WTC11 (cell line): ENCODE results near the gene TMEM108. TPM values are rescaled to one million over a fixed set of nuclear protein-coding genes. Genes with fewer than 3 reads are reported as not detected.

Experiments
- ATAC-seq: fragments of 200-7000 bp; cut with Tn5 transposase; 2 replicates; pipeline ENCODE4 v1.10.0; 2021; ENCODE audit warnings: mild to moderate bottlenecking, moderate library complexity
- CTCF ChIA-PET: fragments of 300-600 bp; sonication (Branson Sonifier 250); formaldehyde crosslinking; loops from one replicate; lab custom pipeline; 2021; ENCODE audit warnings: antibody characterized with exemption; lab: Charles Lee
- POLR2A ChIA-PET: fragments of 350-600 bp; sonication (Branson Sonifier 250); formaldehyde crosslinking; loops from one replicate; lab custom pipeline; 2021; ENCODE audit warnings: antibody characterized with exemption; lab: Charles Lee
- DNase-seq: peaks from one replicate; pipeline ENCODE4 v3.0.0; 2021; ENCODE audit warnings: low spot score
- H3K27ac Mint-ChIP-seq: 2 replicates; pipeline ENCODE4 v1.8.0; 2021; ENCODE audit warnings: mixed read lengths
- H3K27me3 Mint-ChIP-seq: 2 replicates; pipeline ENCODE4 v1.8.0; 2021; ENCODE audit warnings: low read depth, mild to moderate bottlenecking, moderate library complexity, mixed read lengths
- H3K36me3 Mint-ChIP-seq: 2 replicates; pipeline ENCODE4 v1.8.0; 2021; ENCODE audit warnings: mixed read lengths
- H3K4me1 Mint-ChIP-seq: 2 replicates; pipeline ENCODE4 v1.8.0; 2022; ENCODE audit warnings: mixed read lengths
- H3K4me3 Mint-ChIP-seq: 2 replicates; pipeline ENCODE4 v1.8.0; 2021; ENCODE audit warnings: mild to moderate bottlenecking, moderate library complexity, mixed read lengths
- H3K9me3 Mint-ChIP-seq: 2 replicates; pipeline ENCODE4 v1.8.0; 2021; ENCODE audit warnings: mixed read lengths
- EMX1 ChIP-seq: fragments of 250-450 bp; sonication (Bioruptor Pico); IDR thresholded peaks from 2 replicates; pipeline ENCODE4 v1.8.0; 2021; ENCODE audit warnings: mild to moderate bottlenecking
- JAZF1 ChIP-seq: fragments of 250-450 bp; sonication (Bioruptor Pico); IDR thresholded peaks from 2 replicates; pipeline ENCODE4 v1.9.0; 2021; ENCODE audit warnings: moderate library complexity, mild to moderate bottlenecking, inconsistent platforms
- NR1H2 ChIP-seq: sonication (generic); formaldehyde crosslinking; IDR thresholded peaks from 2 replicates; pipeline ENCODE4 v1.9.0; 2021; ENCODE audit warnings: mild to moderate bottlenecking, moderate library complexity, missing genetic modification reagents
- NR2C2 ChIP-seq: sonication (generic); formaldehyde crosslinking; IDR thresholded peaks from 2 replicates; pipeline ENCODE4 v1.8.0; 2022; ENCODE audit warnings: mild to moderate bottlenecking, missing genetic modification reagents
- ZNF317 ChIP-seq: sonication (generic); formaldehyde crosslinking; IDR thresholded peaks from 2 replicates; pipeline ENCODE4 v1.8.1; 2023; ENCODE audit warnings: low read depth, mild to moderate bottlenecking, moderate library complexity, missing genetic modification reagents, borderline replicate concordance
- total RNA-seq: library from RNA; stranded (reverse); gene quantifications from 3 replicates; pipeline ENCODE4 v1.2.3, GENCODE V29; 2021
- TF ChIP-seq, protein P1 (sequence below): fragments of 250-450 bp; sonication (Bioruptor Pico); IDR thresholded peaks from 2 replicates; pipeline ENCODE4 v1.9.0; 2021; ENCODE audit warnings: mild to moderate bottlenecking, borderline replicate concordance
- TF ChIP-seq, protein P2 (sequence below): sonication (generic); formaldehyde crosslinking; IDR thresholded peaks from 2 replicates; pipeline ENCODE4 v1.8.0; 2022; ENCODE audit warnings: mild to moderate bottlenecking, missing genetic modification reagents
- TF ChIP-seq, protein P3 (sequence below): sonication (generic); formaldehyde crosslinking; conservative IDR thresholded peaks from 2 replicates; pipeline ENCODE4 v1.8.1; 2023; ENCODE audit warnings: mild to moderate bottlenecking, low read depth, missing genetic modification reagents, moderate library complexity
- TF ChIP-seq, protein P4 (sequence below): sonication (generic); formaldehyde crosslinking; IDR thresholded peaks from 2 replicates; pipeline ENCODE4 v1.8.1; 2023; ENCODE audit warnings: mild to moderate bottlenecking, missing genetic modification reagents
- TF ChIP-seq, protein P5 (sequence below): sonication (generic); formaldehyde crosslinking; IDR thresholded peaks from 2 replicates; pipeline ENCODE4 v1.8.1; 2023; ENCODE audit warnings: mild to moderate bottlenecking, missing genetic modification reagents, moderate library complexity
- TF ChIP-seq, protein P6 (sequence below): sonication (generic); formaldehyde crosslinking; IDR thresholded peaks from 2 replicates; pipeline ENCODE4 v1.8.1; 2023; ENCODE audit warnings: mild to moderate bottlenecking, missing genetic modification reagents, borderline replicate concordance
- TF ChIP-seq, protein P7 (sequence below): sonication (generic); formaldehyde crosslinking; IDR thresholded peaks from 2 replicates; pipeline ENCODE4 v1.8.0; 2023; ENCODE audit warnings: mild to moderate bottlenecking, missing genetic modification reagents
- TF ChIP-seq, protein P8 (sequence below): sonication (generic); formaldehyde crosslinking; IDR thresholded peaks from 2 replicates; pipeline ENCODE4 v1.8.1; 2022; ENCODE audit warnings: mild to moderate bottlenecking, moderate library complexity, missing genetic modification reagents

The TMEM108 gene
- total RNA-seq, 1 experiment from 2014 or later: 14.7 TPM

DNA sequence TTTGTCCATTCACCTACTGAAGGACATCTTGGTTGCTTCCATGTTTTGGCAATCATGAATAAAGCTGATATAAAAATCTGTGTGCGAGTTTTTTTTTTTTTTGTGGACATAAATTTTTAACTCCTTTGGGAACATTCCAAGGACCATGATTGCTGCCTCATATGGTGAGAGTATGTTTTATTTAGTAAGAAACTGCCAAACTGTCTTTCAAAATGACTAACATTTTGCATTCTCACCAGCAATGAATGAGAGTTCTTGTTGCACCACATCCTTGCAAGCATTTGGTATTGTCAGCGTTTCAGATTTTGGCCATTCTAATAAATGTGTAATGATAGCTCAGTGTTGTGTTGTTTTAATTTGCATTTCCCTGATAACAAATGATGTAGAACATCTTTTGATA, 12.7 kb downstream of the TMEM108 start (continued):
- TF ChIP-seq, protein P1, sequence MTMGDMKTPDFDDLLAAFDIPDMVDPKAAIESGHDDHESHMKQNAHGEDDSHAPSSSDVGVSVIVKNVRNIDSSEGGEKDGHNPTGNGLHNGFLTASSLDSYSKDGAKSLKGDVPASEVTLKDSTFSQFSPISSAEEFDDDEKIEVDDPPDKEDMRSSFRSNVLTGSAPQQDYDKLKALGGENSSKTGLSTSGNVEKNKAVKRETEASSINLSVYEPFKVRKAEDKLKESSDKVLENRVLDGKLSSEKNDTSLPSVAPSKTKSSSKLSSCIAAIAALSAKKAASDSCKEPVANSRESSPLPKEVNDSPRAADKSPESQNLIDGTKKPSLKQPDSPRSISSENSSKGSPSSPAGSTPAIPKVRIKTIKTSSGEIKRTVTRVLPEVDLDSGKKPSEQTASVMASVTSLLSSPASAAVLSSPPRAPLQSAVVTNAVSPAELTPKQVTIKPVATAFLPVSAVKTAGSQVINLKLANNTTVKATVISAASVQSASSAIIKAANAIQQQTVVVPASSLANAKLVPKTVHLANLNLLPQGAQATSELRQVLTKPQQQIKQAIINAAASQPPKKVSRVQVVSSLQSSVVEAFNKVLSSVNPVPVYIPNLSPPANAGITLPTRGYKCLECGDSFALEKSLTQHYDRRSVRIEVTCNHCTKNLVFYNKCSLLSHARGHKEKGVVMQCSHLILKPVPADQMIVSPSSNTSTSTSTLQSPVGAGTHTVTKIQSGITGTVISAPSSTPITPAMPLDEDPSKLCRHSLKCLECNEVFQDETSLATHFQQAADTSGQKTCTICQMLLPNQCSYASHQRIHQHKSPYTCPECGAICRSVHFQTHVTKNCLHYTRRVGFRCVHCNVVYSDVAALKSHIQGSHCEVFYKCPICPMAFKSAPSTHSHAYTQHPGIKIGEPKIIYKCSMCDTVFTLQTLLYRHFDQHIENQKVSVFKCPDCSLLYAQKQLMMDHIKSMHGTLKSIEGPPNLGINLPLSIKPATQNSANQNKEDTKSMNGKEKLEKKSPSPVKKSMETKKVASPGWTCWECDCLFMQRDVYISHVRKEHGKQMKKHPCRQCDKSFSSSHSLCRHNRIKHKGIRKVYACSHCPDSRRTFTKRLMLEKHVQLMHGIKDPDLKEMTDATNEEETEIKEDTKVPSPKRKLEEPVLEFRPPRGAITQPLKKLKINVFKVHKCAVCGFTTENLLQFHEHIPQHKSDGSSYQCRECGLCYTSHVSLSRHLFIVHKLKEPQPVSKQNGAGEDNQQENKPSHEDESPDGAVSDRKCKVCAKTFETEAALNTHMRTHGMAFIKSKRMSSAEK: no peak
- TF ChIP-seq NR2C2 (CRISPR knock-in tag) (no peak), JAZF1 (CRISPR knock-in tag) (no peak)

DNA sequence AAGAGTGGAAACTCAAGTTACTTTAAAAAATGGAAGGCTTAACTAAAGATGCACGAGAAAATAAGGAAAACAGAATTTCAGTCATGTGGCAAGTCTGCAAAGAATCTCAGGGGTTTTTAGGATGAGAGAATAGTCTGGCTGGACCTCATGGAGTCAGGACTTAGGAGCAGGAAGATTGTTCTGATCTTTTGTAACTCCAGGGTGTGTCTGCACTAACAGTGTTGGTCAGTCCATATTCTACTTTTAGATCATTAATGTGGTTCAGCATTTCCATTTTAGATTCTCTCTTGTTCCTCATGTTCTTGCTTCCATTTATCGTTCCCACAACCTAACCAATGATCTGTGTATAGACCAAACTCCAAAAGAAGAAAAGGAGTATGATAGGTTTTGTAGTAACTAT, 15.3 kb downstream of the TMEM108 start:
- ChIA-PET POLR2A (no interaction called here), CTCF (interaction anchor here (1.9 kb wide), 1 partner anchor 12 kb away, joined by 5 read pairs; no protein-coding TSS in a partner anchor)
- DNase-seq (no peak), ATAC-seq (no peak)
- no peak overlapping the region for H3K4me3 Mint-ChIP-seq
- TF ChIP-seq, protein P2, sequence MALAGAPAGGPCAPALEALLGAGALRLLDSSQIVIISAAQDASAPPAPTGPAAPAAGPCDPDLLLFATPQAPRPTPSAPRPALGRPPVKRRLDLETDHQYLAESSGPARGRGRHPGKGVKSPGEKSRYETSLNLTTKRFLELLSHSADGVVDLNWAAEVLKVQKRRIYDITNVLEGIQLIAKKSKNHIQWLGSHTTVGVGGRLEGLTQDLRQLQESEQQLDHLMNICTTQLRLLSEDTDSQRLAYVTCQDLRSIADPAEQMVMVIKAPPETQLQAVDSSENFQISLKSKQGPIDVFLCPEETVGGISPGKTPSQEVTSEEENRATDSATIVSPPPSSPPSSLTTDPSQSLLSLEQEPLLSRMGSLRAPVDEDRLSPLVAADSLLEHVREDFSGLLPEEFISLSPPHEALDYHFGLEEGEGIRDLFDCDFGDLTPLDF (CRISPR knock-in tag): no peak
- TF ChIP-seq, protein P3, sequence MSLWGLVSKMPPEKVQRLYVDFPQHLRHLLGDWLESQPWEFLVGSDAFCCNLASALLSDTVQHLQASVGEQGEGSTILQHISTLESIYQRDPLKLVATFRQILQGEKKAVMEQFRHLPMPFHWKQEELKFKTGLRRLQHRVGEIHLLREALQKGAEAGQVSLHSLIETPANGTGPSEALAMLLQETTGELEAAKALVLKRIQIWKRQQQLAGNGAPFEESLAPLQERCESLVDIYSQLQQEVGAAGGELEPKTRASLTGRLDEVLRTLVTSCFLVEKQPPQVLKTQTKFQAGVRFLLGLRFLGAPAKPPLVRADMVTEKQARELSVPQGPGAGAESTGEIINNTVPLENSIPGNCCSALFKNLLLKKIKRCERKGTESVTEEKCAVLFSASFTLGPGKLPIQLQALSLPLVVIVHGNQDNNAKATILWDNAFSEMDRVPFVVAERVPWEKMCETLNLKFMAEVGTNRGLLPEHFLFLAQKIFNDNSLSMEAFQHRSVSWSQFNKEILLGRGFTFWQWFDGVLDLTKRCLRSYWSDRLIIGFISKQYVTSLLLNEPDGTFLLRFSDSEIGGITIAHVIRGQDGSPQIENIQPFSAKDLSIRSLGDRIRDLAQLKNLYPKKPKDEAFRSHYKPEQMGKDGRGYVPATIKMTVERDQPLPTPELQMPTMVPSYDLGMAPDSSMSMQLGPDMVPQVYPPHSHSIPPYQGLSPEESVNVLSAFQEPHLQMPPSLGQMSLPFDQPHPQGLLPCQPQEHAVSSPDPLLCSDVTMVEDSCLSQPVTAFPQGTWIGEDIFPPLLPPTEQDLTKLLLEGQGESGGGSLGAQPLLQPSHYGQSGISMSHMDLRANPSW (CRISPR knock-in tag): no peak
- TF ChIP-seq, protein P4, sequence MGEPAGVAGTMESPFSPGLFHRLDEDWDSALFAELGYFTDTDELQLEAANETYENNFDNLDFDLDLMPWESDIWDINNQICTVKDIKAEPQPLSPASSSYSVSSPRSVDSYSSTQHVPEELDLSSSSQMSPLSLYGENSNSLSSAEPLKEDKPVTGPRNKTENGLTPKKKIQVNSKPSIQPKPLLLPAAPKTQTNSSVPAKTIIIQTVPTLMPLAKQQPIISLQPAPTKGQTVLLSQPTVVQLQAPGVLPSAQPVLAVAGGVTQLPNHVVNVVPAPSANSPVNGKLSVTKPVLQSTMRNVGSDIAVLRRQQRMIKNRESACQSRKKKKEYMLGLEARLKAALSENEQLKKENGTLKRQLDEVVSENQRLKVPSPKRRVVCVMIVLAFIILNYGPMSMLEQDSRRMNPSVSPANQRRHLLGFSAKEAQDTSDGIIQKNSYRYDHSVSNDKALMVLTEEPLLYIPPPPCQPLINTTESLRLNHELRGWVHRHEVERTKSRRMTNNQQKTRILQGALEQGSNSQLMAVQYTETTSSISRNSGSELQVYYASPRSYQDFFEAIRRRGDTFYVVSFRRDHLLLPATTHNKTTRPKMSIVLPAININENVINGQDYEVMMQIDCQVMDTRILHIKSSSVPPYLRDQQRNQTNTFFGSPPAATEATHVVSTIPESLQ (CRISPR knock-in tag): no peak
- TF ChIP-seq, protein P5, sequence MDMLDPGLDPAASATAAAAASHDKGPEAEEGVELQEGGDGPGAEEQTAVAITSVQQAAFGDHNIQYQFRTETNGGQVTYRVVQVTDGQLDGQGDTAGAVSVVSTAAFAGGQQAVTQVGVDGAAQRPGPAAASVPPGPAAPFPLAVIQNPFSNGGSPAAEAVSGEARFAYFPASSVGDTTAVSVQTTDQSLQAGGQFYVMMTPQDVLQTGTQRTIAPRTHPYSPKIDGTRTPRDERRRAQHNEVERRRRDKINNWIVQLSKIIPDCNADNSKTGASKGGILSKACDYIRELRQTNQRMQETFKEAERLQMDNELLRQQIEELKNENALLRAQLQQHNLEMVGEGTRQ (CRISPR knock-in tag): no peak
- TF ChIP-seq EMX1: no peak
- no peaks in the 10 kb centered on the region for H3K9me3 Mint-ChIP-seq
- H3K27ac Mint-ChIP-seq: no peak overlapping the region
- peaks cover 49% of the 10 kb centered on the region for H3K4me1 Mint-ChIP-seq
- no peaks in the 10 kb centered on the region for H3K27me3 Mint-ChIP-seq
- no peaks in the 10 kb centered on the region for H3K36me3 Mint-ChIP-seq

DNA sequence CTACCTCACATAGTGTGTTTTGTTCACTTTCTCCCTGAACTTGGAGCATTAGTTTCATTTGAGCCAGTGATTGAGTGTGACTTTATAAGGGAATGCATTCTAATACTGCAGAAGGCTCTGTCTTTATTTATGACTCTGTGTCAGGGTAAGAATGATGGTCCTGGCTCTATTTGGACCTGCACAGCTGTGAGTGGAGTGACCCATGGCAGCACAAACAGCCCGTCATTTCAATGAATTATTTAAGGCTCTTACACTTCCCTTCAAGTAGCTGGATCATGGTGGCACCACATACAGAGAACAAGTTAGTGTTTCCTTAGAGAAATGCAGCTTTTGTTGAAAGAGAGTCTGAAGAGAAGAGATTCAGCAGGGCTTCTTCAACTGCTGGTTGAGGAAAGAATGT, 16.4 kb downstream of the TMEM108 start:
- Mint-ChIP-seq H3K36me3 (no peaks in the 10 kb centered on the region), H3K27me3 (no peaks in the 10 kb centered on the region), H3K9me3 (no peaks in the 10 kb centered on the region), H3K27ac (peak overlapping the region; percentile 17; the same call in 1 of the 2 replicates), H3K4me1 (peaks cover 57% of the 10 kb centered on the region), H3K4me3 (no peak overlapping the region)
- CTCF ChIA-PET: interaction anchor here (1.9 kb wide), 1 partner anchor 13 kb away, joined by 5 read pairs; no protein-coding TSS in a partner anchor
- DNase-seq (no peak), ATAC-seq (no peak)
- POLR2A ChIA-PET: no interaction called here
- TF ChIP-seq NR1H2 (CRISPR knock-in tag): no peak
- TF ChIP-seq, protein P6, sequence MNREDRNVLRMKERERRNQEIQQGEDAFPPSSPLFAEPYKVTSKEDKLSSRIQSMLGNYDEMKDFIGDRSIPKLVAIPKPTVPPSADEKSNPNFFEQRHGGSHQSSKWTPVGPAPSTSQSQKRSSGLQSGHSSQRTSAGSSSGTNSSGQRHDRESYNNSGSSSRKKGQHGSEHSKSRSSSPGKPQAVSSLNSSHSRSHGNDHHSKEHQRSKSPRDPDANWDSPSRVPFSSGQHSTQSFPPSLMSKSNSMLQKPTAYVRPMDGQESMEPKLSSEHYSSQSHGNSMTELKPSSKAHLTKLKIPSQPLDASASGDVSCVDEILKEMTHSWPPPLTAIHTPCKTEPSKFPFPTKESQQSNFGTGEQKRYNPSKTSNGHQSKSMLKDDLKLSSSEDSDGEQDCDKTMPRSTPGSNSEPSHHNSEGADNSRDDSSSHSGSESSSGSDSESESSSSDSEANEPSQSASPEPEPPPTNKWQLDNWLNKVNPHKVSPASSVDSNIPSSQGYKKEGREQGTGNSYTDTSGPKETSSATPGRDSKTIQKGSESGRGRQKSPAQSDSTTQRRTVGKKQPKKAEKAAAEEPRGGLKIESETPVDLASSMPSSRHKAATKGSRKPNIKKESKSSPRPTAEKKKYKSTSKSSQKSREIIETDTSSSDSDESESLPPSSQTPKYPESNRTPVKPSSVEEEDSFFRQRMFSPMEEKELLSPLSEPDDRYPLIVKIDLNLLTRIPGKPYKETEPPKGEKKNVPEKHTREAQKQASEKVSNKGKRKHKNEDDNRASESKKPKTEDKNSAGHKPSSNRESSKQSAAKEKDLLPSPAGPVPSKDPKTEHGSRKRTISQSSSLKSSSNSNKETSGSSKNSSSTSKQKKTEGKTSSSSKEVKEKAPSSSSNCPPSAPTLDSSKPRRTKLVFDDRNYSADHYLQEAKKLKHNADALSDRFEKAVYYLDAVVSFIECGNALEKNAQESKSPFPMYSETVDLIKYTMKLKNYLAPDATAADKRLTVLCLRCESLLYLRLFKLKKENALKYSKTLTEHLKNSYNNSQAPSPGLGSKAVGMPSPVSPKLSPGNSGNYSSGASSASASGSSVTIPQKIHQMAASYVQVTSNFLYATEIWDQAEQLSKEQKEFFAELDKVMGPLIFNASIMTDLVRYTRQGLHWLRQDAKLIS: no peak
- TF ChIP-seq, protein P7, sequence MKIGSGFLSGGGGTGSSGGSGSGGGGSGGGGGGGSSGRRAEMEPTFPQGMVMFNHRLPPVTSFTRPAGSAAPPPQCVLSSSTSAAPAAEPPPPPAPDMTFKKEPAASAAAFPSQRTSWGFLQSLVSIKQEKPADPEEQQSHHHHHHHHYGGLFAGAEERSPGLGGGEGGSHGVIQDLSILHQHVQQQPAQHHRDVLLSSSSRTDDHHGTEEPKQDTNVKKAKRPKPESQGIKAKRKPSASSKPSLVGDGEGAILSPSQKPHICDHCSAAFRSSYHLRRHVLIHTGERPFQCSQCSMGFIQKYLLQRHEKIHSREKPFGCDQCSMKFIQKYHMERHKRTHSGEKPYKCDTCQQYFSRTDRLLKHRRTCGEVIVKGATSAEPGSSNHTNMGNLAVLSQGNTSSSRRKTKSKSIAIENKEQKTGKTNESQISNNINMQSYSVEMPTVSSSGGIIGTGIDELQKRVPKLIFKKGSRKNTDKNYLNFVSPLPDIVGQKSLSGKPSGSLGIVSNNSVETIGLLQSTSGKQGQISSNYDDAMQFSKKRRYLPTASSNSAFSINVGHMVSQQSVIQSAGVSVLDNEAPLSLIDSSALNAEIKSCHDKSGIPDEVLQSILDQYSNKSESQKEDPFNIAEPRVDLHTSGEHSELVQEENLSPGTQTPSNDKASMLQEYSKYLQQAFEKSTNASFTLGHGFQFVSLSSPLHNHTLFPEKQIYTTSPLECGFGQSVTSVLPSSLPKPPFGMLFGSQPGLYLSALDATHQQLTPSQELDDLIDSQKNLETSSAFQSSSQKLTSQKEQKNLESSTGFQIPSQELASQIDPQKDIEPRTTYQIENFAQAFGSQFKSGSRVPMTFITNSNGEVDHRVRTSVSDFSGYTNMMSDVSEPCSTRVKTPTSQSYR: no peak
- TF ChIP-seq ZNF317 (CRISPR knock-in tag): no peak
- TF ChIP-seq, protein P8, sequence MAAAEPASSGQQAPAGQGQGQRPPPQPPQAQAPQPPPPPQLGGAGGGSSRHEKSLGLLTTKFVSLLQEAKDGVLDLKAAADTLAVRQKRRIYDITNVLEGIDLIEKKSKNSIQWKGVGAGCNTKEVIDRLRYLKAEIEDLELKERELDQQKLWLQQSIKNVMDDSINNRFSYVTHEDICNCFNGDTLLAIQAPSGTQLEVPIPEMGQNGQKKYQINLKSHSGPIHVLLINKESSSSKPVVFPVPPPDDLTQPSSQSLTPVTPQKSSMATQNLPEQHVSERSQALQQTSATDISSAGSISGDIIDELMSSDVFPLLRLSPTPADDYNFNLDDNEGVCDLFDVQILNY (CRISPR knock-in tag): no peak
- no peak for TF ChIP-seq JAZF1 (CRISPR knock-in tag)
